MCF 10A (cell line): Measurements from ENCODE around the gene HK2. TPM values are rescaled to one million over a fixed set of nuclear protein-coding genes. Genes with fewer than 3 reads are reported as not detected.

Source experiments
- BruUV-seq: library from RNA; stranded (reverse); fragments of 400-500 nt; replicated peaks from 2 replicates; lab custom pipeline; 2021; lab: Mats Ljungman, UMichigan
- CTCF ChIA-PET: fragments of 300-600 bp; sonication (Branson Sonifier 250); formaldehyde crosslinking; extraction: SDS; loops from one replicate; lab custom pipeline; 2021; ENCODE audit warnings: antibody characterized with exemption, inconsistent platforms; lab: Yijun Ruan, JAX
- POLR2A ChIA-PET: fragments of 300-600, 350-650 bp; sonication (Branson Sonifier 250); formaldehyde crosslinking; extraction: SDS; loops from one replicate; lab custom pipeline; 2020; ENCODE audit warnings: antibody characterized with exemption, inconsistent platforms; lab: Yijun Ruan, JAX
- DNase-seq: peaks from one replicate; pipeline ENCODE4 v3.0.0-alpha.2; 2018; ENCODE audit not compliant: unreplicated experiment
- H3K27ac Mint-ChIP-seq: one replicate; pipeline ENCODE4 v1.8.0; 2022; ENCODE audit warnings: mild to moderate bottlenecking, low read depth, mixed read lengths; ENCODE audit not compliant: unreplicated experiment
- H3K27me3 Mint-ChIP-seq: one replicate; pipeline ENCODE4 v1.8.0; 2022; ENCODE audit warnings: mixed read lengths; ENCODE audit not compliant: insufficient read depth, unreplicated experiment
- H3K36me3 Mint-ChIP-seq: one replicate; pipeline ENCODE4 v1.8.0; 2022; ENCODE audit warnings: mild to moderate bottlenecking, moderate library complexity, mixed read lengths; ENCODE audit not compliant: insufficient read depth, unreplicated experiment
- H3K4me1 Mint-ChIP-seq: one replicate; pipeline ENCODE4 v1.8.0; 2022; ENCODE audit warnings: mixed read lengths; ENCODE audit not compliant: insufficient read depth, unreplicated experiment
- H3K4me3 Mint-ChIP-seq: one replicate; pipeline ENCODE4 v1.8.0; 2022; ENCODE audit warnings: mild to moderate bottlenecking, moderate library complexity, mixed read lengths; ENCODE audit not compliant: unreplicated experiment
- H3K9me3 Mint-ChIP-seq: one replicate; pipeline ENCODE4 v1.8.0; 2022; ENCODE audit warnings: mixed read lengths; ENCODE audit not compliant: unreplicated experiment
- CTCF ChIP-seq: fragments of 200-600 bp; IDR thresholded peaks from one replicate; pipeline ENCODE4 v1.8.0; 2022; ENCODE audit warnings: antibody characterized with exemption, mild to moderate bottlenecking; ENCODE audit not compliant: unreplicated experiment
- intact Hi-C: fragments of 100-400 bp; cut with micrococcal nuclease; formaldehyde crosslinking; loops from 2 replicates; pipeline ENCODE4 v1.14.1; 2022
- total RNA-seq: library from RNA; stranded (reverse); gene quantifications from 2 replicates; pipeline ENCODE4 v1.2.3, GENCODE V29; 2022

The HK2 gene
- total RNA-seq, 1 experiment from 2014 or later = 47.8 TPM

- H3K9me3 Mint-ChIP-seq = no peaks in the 10 kb centered on the region
- DNase-seq = no peak
- peak overlapping the region; percentile 44 for H3K27ac Mint-ChIP-seq
- no peaks in the 10 kb centered on the region for H3K36me3 Mint-ChIP-seq
- H3K4me3 Mint-ChIP-seq = peak overlapping the region; percentile 4
- ChIA-PET POLR2A (interaction anchor here (0.5 kb wide), 1 partner anchor 22 kb away, joined by 3 read pairs; no protein-coding TSS in a partner anchor), CTCF (interaction anchor here (0.5 to 1.3 kb wide), 4 partner anchors 68 to 718 kb away, joined by 3 to 7 read pairs (median 3); no protein-coding TSS in a partner anchor)
- no TSS peak for BruUV-seq
- no peak for TF ChIP-seq CTCF
- no peaks in the 10 kb centered on the region for H3K27me3 Mint-ChIP-seq
- intact Hi-C loops = loop anchor here (10.0 kb wide), 1 partner anchor 488 kb away; no protein-coding TSS in a partner anchor
- peaks cover 29% of the 10 kb centered on the region for H3K4me1 Mint-ChIP-seq
Observed at GRCh38 chr2:74916394-74916793, 82.5 kb downstream of the HK2 start.

GRCh38 chr2:74917702-74918619 lies 84.0 kb downstream of the HK2 start:
- no peak overlapping the region for H3K27ac Mint-ChIP-seq
- peak; percentile 56 for DNase-seq
- no peaks in the 10 kb centered on the region for H3K9me3 Mint-ChIP-seq
- BruUV-seq = no TSS peak
- no peaks in the 10 kb centered on the region for H3K36me3 Mint-ChIP-seq
- ChIA-PET CTCF (interaction anchor here (1.0 to 1.3 kb wide), 3 partner anchors 20 to 227 kb away, joined by 3 read pairs; no protein-coding TSS in a partner anchor), POLR2A (interaction anchor here (0.6 kb wide), 1 partner anchor 46 kb away, joined by 3 read pairs; no protein-coding TSS in a partner anchor)
- H3K4me3 Mint-ChIP-seq = no peak overlapping the region
- H3K27me3 Mint-ChIP-seq = no peaks in the 10 kb centered on the region
- no peak for TF ChIP-seq CTCF
- H3K4me1 Mint-ChIP-seq = peaks cover 29% of the 10 kb centered on the region
- intact Hi-C loops = loop anchor here (10.0 kb wide), 1 partner anchor 487 kb away; no protein-coding TSS in a partner anchor

DNA sequence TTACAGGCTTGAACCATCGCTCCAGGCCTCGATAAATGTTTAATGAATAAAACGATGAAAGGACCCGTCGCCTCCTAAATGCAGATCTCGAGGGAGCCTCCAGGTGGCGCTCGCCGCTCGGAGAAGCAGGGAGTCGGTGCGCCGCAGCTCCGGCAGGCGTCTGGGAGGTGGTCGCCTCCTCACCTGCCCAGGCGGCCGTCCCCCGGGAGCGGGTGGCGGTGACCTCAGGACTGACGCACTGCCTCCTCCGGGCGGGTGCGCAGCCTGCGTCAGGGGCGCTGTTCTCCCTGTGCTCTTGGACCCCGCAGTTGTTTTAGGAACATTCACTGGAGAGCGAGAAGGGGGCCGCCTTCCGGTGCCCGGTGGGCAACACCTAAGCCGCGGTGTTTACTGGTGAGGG lies 85.9 kb downstream of the HK2 start:
- Mint-ChIP-seq H3K4me1 (peaks cover 20% of the 10 kb centered on the region), H3K27me3 (no peaks in the 10 kb centered on the region), H3K27ac (no peak overlapping the region), H3K4me3 (no peak overlapping the region), H3K36me3 (no peaks in the 10 kb centered on the region), H3K9me3 (no peaks in the 10 kb centered on the region)
- ChIA-PET CTCF (interaction anchor here (0.7 to 1.0 kb wide), 2 partner anchors 323 to 549 kb away, joined by 3 to 4 read pairs; no protein-coding TSS in a partner anchor), POLR2A (no interaction called here)
- intact Hi-C loops = loop anchor here (10.0 kb wide), 1 partner anchor 485 kb away; no protein-coding TSS in a partner anchor
- no TSS peak for BruUV-seq
- peak; percentile 22 for DNase-seq
- TF ChIP-seq CTCF = peak; percentile 43

DNA sequence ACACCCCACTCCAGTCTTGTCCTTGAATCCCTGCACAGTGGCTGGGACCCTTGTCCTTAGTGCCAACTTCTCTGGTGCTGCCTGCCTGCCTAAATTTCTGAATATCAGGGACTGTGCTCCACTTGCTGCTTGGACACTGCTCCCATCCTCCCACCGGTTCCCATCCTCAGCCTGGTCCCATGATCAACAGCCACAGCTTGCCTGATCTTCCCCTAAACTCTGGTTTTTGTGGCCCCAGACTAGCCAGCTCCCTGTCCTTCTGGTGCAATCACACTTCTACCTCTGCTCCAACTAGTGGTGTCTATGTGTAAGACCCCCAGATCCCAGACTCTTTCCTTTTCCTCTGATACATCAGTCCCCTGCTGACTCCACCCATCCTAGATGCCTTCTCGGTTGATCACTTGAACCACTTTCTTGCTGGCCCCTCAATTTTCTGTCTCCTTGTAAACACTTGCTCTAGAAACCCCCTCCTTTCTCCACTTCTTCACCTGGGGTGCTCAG lies 87.4 kb downstream of the HK2 start:
- no peak for DNase-seq
- no peaks in the 10 kb centered on the region for H3K9me3 Mint-ChIP-seq
- no TSS peak for BruUV-seq
- H3K27ac Mint-ChIP-seq = no peak overlapping the region
- no peaks in the 10 kb centered on the region for H3K36me3 Mint-ChIP-seq
- no peak overlapping the region for H3K4me3 Mint-ChIP-seq
- ChIA-PET CTCF (no interaction called here), POLR2A (no interaction called here)
- H3K27me3 Mint-ChIP-seq = no peaks in the 10 kb centered on the region
- intact Hi-C loops = no loop called here
- H3K4me1 Mint-ChIP-seq = peaks cover 17% of the 10 kb centered on the region
- no peak for TF ChIP-seq CTCF
